Vagina (tissue), 2 donors: Measurements from ENCODE around the gene RCE1. TPM values are rescaled to one million over a fixed set of nuclear protein-coding genes. Genes with fewer than 3 reads are reported as not detected.

Experiments
- DNase-seq, 2 donors: peaks; one replicate each; pipeline ENCODE4 v3.0.0-alpha.2; 2017; ENCODE audit errors: extremely low spot score in 2 of 2
- H3K27ac ChIP-seq: fragments of 200-600 bp; sonication (generic); one replicate; pipeline ENCODE4 v1.5.1; 2019
- H3K27me3 ChIP-seq: fragments of 200-600 bp; sonication (generic); one replicate; pipeline ENCODE4 v1.5.1; 2019
- H3K36me3 ChIP-seq, 2 donors: fragments of 200-600 bp; sonication (generic); one replicate each; pipeline ENCODE4 v1.5.1; 2017 to 2019
- H3K4me1 ChIP-seq: fragments of 200-600 bp; sonication (generic); one replicate; pipeline ENCODE4 v1.5.1; 2019
- H3K4me3 ChIP-seq, 2 donors: fragments of 200-600 bp; sonication (generic); 1 replicate in 1 of 2; 2 replicates in 1 of 2; pipeline ENCODE4 v1.5.1; 2016 to 2019
- H3K9me3 ChIP-seq: fragments of 200-600 bp; sonication (generic); one replicate; pipeline ENCODE4 v1.5.1; 2019
- POLR2A ChIP-seq, 2 donors: fragments of 450-650 bp; IDR thresholded peaks; one replicate each; pipeline ENCODE4 v1.6.1; 2017; ENCODE audit warnings: antibody characterized with exemption in 2 of 2, mild to moderate bottlenecking in 2 of 2, moderate library complexity in 2 of 2
- POLR2AphosphoS5 ChIP-seq, 2 donors: sonication (generic); formaldehyde crosslinking; IDR thresholded peaks; one replicate each; pipeline ENCODE4 v1.9.0; 2017; ENCODE audit warnings: antibody characterized with exemption in 2 of 2, mild to moderate bottlenecking in 2 of 2, low read depth in 1 of 2; ENCODE audit not compliant: insufficient read depth in 1 of 2
- intact Hi-C: fragments of 100-400 bp; cut with DNase I; formaldehyde crosslinking; loops from one replicate; pipeline ENCODE4 v1.15.1; 2023
- total RNA-seq: library from RNA; depleted of rRNA; stranded (reverse); fragments of >200 nt; gene quantifications from one replicate; pipeline ENCODE4 v1.2.3, GENCODE V29; 2016
- TF ChIP-seq, protein P1 (sequence below), 3 experiments: fragments of 450-650 bp in 2 of 3; fragments of 200-600 bp in 1 of 3; sonication (generic) in 1 of 3; IDR thresholded peaks; one replicate each; pipeline ENCODE4 v1.5.1; 2017 to 2019; ENCODE audit warnings: antibody characterized with exemption in 3 of 3, mild to moderate bottlenecking in 2 of 3, moderate library complexity in 2 of 3

The RCE1 gene
- total RNA-seq, 1 donor from 2014 or later, result 23.6 TPM

GRCh38 chr11:66863428-66864125 lies 20.3 kb downstream of the RCE1 start:
- no peaks in the 10 kb centered on the region for H3K36me3 ChIP-seq
- H3K27me3 ChIP-seq, result no peaks in the 10 kb centered on the region
- no peak for TF ChIP-seq POLR2A (IDR thresholded peaks at IDR 0.05)
- TF ChIP-seq, protein P1, sequence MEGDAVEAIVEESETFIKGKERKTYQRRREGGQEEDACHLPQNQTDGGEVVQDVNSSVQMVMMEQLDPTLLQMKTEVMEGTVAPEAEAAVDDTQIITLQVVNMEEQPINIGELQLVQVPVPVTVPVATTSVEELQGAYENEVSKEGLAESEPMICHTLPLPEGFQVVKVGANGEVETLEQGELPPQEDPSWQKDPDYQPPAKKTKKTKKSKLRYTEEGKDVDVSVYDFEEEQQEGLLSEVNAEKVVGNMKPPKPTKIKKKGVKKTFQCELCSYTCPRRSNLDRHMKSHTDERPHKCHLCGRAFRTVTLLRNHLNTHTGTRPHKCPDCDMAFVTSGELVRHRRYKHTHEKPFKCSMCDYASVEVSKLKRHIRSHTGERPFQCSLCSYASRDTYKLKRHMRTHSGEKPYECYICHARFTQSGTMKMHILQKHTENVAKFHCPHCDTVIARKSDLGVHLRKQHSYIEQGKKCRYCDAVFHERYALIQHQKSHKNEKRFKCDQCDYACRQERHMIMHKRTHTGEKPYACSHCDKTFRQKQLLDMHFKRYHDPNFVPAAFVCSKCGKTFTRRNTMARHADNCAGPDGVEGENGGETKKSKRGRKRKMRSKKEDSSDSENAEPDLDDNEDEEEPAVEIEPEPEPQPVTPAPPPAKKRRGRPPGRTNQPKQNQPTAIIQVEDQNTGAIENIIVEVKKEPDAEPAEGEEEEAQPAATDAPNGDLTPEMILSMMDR (IDR thresholded peaks at IDR 0.05), result no peak
- no peak for TF ChIP-seq POLR2AphosphoS5 (IDR thresholded peaks at IDR 0.05; ENCODE audit: insufficient read depth in 1 of 2, low read depth in 1 of 2)
- intact Hi-C loops, result no loop called here
- H3K9me3 ChIP-seq, result no peaks in the 10 kb centered on the region
- no peaks in the 10 kb centered on the region for H3K4me1 ChIP-seq
- no peak for DNase-seq
- H3K4me3 ChIP-seq, result no peak overlapping the region
- H3K27ac ChIP-seq, result no peak overlapping the region

DNA sequence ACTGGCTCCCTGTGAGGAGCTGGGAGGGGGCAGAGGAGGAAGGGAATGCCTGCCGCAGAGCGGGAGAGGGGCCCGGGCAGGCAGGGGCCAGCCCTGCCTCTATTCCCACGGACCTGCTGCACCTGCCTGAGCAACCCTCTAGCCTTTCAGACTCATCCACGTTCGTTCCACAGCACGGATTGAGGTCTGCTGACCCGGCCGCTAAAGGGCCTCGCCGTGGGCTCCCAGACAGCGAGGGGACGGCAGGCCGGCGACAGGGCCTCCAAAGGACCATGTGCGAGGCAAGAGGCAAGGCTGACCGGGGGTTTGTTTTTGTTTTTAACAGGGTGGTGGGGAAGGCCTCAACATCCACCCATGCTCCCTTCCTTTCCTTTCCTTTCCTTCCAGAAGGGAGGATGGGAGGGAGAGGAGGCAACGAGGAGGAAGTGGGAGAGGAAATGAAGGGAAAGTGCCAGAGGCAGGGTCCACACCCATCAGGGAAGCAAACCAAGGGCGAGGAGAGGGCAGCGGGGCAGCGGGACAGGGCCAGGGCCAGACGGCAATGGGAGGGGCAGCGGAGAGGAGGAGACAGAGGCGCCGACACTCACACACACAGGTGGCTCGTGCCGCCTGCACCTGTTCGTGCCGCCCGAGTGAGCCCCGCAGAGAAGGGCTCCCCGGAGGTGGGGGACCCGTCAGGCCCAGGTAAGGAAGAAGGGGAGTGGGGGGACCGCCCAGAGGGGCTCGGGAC lies 21.1 kb downstream of the RCE1 start:
- intact Hi-C loops, result no loop called here
- no peaks in the 10 kb centered on the region for H3K36me3 ChIP-seq
- no peaks in the 10 kb centered on the region for H3K4me1 ChIP-seq
- H3K27me3 ChIP-seq, result no peaks in the 10 kb centered on the region
- H3K9me3 ChIP-seq, result no peaks in the 10 kb centered on the region
- TF ChIP-seq POLR2A (IDR thresholded peaks at IDR 0.05) (no peak), POLR2AphosphoS5 (IDR thresholded peaks at IDR 0.05; ENCODE audit: insufficient read depth in 1 of 2, low read depth in 1 of 2) (no peak)
- TF ChIP-seq, protein P1 (IDR thresholded peaks at IDR 0.05), result no peak
- H3K4me3 ChIP-seq, result no peak overlapping the region
- DNase-seq, result no peak
- H3K27ac ChIP-seq, result no peak overlapping the region

DNA sequence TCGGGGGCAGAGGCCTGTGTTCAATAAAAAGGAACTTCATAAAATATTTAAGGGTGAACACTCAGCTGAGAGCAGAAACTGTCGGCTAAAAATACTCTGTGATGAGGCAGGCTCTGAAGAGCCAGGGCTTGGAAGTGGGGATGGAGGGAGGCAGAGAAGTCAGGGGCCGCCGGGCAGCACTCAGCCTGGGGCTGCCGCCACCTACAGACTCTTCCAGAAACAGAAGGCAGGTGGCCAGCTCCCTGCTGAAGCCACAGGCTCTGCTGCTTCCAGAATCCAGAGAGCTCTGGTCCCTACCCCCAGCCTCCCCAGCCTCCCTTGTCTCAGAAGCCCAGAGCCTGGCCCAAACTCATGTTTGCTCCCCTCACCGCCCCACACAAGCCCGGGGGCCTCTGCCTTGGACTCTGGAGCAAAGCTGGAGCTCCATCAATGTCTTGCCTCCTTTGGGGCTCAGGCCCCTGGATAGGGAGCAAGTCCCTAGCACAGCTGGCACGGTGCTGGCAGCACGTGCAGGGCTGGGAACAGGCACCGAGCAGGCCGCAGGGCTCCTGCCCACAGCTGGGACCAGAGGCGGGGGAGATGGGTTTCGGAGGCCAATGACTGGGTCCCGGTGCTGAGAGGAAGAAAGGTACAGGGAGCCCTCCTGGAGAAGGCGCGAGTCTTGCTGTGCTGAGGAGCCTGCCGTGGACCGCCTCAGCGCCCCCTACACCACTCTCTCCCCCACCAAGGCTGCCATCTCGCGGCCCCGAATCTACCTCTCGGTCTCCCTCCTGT lies 21.9 kb downstream of the RCE1 start:
- TF ChIP-seq POLR2AphosphoS5 (IDR thresholded peaks at IDR 0.05; ENCODE audit: insufficient read depth in 1 of 2, low read depth in 1 of 2) (no peak), POLR2A (IDR thresholded peaks at IDR 0.05) (no peak)
- TF ChIP-seq, protein P1 (IDR thresholded peaks at IDR 0.05), result no peak
- Histone ChIP-seq H3K27me3 (no peaks in the 10 kb centered on the region), H3K27ac (no peak overlapping the region), H3K36me3 (no peaks in the 10 kb centered on the region), H3K4me1 (no peaks in the 10 kb centered on the region), H3K9me3 (no peaks in the 10 kb centered on the region), H3K4me3 (no peak overlapping the region)
- intact Hi-C loops, result no loop called here
- DNase-seq, result no peak

GRCh38 chr11:66866007-66866406 lies 22.8 kb downstream of the RCE1 start:
- Histone ChIP-seq H3K4me3 (no peak overlapping the region), H3K9me3 (no peaks in the 10 kb centered on the region), H3K36me3 (no peaks in the 10 kb centered on the region), H3K4me1 (no peaks in the 10 kb centered on the region), H3K27ac (no peak overlapping the region), H3K27me3 (no peaks in the 10 kb centered on the region)
- no peak for DNase-seq
- TF ChIP-seq POLR2AphosphoS5 (IDR thresholded peaks at IDR 0.05; ENCODE audit: insufficient read depth in 1 of 2, low read depth in 1 of 2), result no peak
- no peak for TF ChIP-seq POLR2A (IDR thresholded peaks at IDR 0.05)
- TF ChIP-seq, protein P1 (IDR thresholded peaks at IDR 0.05), result no peak
- intact Hi-C loops, result no loop called here
